Tibial nerve (tissue), 4 donors: ENCODE results near the gene RAB10. TPM values are rescaled to one million over a fixed set of nuclear protein-coding genes. Genes with fewer than 3 reads are reported as not detected.
"Not testable (repeated sequence)": the region's sequence is repeated elsewhere in the genome, so short reads cannot be mapped to it uniquely, and the experiment has no call there.

Source experiments
- DNase-seq, 2 donors: peaks; one replicate each; pipeline ENCODE4 v3.0.0-alpha.2; 2019; ENCODE audit warnings: low spot score in 2 of 2
- H3K27ac ChIP-seq, 4 donors: fragments of 200-600 bp; sonication (generic) in 3 of 4; one replicate each; pipeline ENCODE4 v1.5.1; 2017 to 2019; ENCODE audit warnings: mild to moderate bottlenecking in 1 of 4
- H3K27me3 ChIP-seq, 2 donors: fragments of 200-600 bp; sonication (generic) in 1 of 2; one replicate each; pipeline versions ENCODE4 v1.5.1 to v1.6.0; 2017 to 2019
- H3K36me3 ChIP-seq, 3 donors: fragments of 200-600 bp; sonication (generic); one replicate each; pipeline ENCODE4 v1.5.1; 2018 to 2019
- H3K4me1 ChIP-seq, 4 donors: fragments of 200-600 bp; sonication (generic) in 3 of 4; one replicate each; pipeline ENCODE4 v1.5.1; 2017 to 2019
- H3K4me3 ChIP-seq, 4 donors: fragments of 200-600 bp; sonication (generic) in 3 of 4; one replicate each; pipeline ENCODE4 v1.5.1; 2017 to 2019; ENCODE audit warnings: mild to moderate bottlenecking in 1 of 4, moderate library complexity in 1 of 4
- H3K9me3 ChIP-seq, 4 donors: fragments of 200-600 bp; sonication (generic) in 3 of 4; one replicate each; pipeline ENCODE4 v1.5.1; 2017 to 2019
- EP300 ChIP-seq, 2 donors: sonication (generic); formaldehyde crosslinking; IDR thresholded peaks; one replicate each; pipeline ENCODE4 v1.6.1; 2017; ENCODE audit warnings: antibody characterized with exemption in 2 of 2, mild to moderate bottlenecking in 1 of 2
- POLR2A ChIP-seq, 2 donors: fragments of 450-650 bp; IDR thresholded peaks; one replicate each; pipeline ENCODE4 v1.6.1; 2017; ENCODE audit warnings: antibody characterized with exemption in 2 of 2, mild to moderate bottlenecking in 2 of 2, moderate library complexity in 2 of 2
- WGBS, 2 donors: methylation state at CpG; one replicate each; pipeline ENCODE4 v1.1.5; 2018; 5-methylcytosine and 5-hydroxymethylcytosine counted together
- total RNA-seq, 4 donors: library from RNA; depleted of rRNA; stranded (reverse); fragments of >200 nt; gene quantifications; one replicate each; pipeline ENCODE4 v1.1.0, GENCODE V29; 2016
- TF ChIP-seq, protein P1 (sequence below), 5 experiments: fragments of 200-600 bp in 3 of 5; fragments of 450-650 bp in 2 of 5; sonication (generic) in 3 of 5; IDR thresholded peaks; one replicate each; pipeline ENCODE4 v1.5.1; 2016 to 2019; ENCODE audit warnings: antibody characterized with exemption in 5 of 5, mild to moderate bottlenecking in 3 of 5, moderate library complexity in 2 of 5

RAB10 gene
- total RNA-seq, 4 donors from 2014 or later: 133 to 196 (median 155) TPM

DNA sequence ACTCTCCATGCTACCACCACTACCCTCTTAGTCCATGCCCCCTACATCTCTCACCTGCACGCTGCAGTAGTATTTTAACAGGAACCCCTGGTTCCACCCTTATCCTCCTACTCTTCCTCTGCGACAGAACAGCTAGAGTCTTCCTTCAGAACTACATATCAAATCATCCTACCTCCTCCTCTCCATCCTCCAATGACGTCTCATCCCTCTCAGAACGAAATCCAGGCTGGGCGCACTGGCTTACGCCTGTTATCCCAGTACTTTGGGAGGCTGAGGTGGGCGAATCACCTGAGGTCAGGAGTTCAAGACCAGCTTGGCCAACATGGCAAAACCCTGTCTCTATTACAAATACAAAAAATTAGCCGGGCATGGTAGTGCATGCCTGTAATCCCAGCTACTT lies 41.3 kb upstream of the RAB10 start:
- Histone ChIP-seq H3K4me1 (peaks cover 0 to 10% (median 0%) of the 10 kb centered on the region in 4 donors), H3K4me3 (no peak overlapping the region), H3K27me3 (no peaks in the 10 kb centered on the region), H3K9me3 (no peaks in the 10 kb centered on the region), H3K36me3 (no peaks in the 10 kb centered on the region), H3K27ac (no peak overlapping the region)
- WGBS, 2 donors: 93 to 94% methylated on average over 8 of the region's 8 CpGs
- TF ChIP-seq EP300 (IDR thresholded peaks at IDR 0.05) (no peak), POLR2A (IDR thresholded peaks at IDR 0.05) (no peak)
- TF ChIP-seq, protein P1, sequence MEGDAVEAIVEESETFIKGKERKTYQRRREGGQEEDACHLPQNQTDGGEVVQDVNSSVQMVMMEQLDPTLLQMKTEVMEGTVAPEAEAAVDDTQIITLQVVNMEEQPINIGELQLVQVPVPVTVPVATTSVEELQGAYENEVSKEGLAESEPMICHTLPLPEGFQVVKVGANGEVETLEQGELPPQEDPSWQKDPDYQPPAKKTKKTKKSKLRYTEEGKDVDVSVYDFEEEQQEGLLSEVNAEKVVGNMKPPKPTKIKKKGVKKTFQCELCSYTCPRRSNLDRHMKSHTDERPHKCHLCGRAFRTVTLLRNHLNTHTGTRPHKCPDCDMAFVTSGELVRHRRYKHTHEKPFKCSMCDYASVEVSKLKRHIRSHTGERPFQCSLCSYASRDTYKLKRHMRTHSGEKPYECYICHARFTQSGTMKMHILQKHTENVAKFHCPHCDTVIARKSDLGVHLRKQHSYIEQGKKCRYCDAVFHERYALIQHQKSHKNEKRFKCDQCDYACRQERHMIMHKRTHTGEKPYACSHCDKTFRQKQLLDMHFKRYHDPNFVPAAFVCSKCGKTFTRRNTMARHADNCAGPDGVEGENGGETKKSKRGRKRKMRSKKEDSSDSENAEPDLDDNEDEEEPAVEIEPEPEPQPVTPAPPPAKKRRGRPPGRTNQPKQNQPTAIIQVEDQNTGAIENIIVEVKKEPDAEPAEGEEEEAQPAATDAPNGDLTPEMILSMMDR (IDR thresholded peaks at IDR 0.05): no peak
- no peak for DNase-seq

DNA sequence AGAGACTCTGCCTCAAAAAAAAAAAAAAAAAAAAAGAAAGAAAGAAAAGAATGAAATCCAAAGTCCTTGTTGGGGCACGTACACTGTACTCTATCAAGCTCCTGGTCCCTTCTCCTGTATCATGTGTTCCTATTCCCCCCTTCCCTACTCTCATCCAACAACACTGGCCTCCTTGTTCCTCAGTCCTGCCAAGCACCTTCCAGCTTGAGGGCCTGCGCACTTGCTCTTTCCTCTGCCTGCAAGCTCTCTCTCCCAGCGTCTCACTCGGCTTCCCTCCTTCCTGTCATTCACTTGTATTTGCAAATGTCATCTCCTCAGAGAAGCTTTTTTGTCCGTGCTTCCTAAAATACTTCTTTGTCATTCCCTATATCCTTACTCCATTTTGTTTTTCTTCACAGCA lies 40.8 kb upstream of the RAB10 start:
- H3K36me3 ChIP-seq: no peaks in the 10 kb centered on the region
- H3K9me3 ChIP-seq: no peaks in the 10 kb centered on the region
- 43 to 47% methylated on average over 5 of the region's 5 CpGs for WGBS, 2 donors
- no peak overlapping the region for H3K27ac ChIP-seq
- TF ChIP-seq POLR2A (IDR thresholded peaks at IDR 0.05) (no peak), EP300 (IDR thresholded peaks at IDR 0.05) (no peak)
- TF ChIP-seq, protein P1 (IDR thresholded peaks at IDR 0.05): no peak
- H3K4me1 ChIP-seq: peaks cover 0 to 10% (median 0%) of the 10 kb centered on the region in 4 donors
- no peak overlapping the region for H3K4me3 ChIP-seq
- no peaks in the 10 kb centered on the region for H3K27me3 ChIP-seq
- DNase-seq: no peak

DNA sequence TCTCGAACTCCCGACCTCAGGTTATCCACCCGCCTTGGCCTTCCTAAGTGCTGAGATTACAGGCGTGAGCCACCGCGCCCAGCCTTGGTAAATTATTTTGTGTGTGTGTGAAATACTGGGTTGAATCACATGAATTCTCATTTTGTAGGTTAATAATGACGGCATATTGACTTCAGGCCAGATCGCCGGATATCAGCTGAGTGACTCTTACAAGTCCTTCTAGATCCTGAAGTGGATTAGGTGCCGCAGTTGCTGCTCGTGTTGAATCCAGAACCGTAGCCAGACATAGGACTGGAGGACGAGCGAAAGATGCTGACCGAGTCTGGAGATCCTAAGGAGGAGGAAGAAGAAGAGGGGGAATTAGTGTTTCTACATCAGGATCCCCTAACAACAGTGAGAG lies 39.4 kb upstream of the RAB10 start:
- no peak for DNase-seq
- no peaks in the 10 kb centered on the region for H3K9me3 ChIP-seq
- H3K4me3 ChIP-seq: no peak overlapping the region
- H3K27ac ChIP-seq: no peak overlapping the region
- WGBS, 2 donors: 94 to 95% methylated on average over 15 of the region's 15 CpGs
- TF ChIP-seq EP300 (IDR thresholded peaks at IDR 0.05): no peak
- TF ChIP-seq, protein P1 (IDR thresholded peaks at IDR 0.05): no peak
- TF ChIP-seq POLR2A (IDR thresholded peaks at IDR 0.05): no peak
- H3K27me3 ChIP-seq: no peaks in the 10 kb centered on the region
- no peaks in the 10 kb centered on the region for H3K36me3 ChIP-seq
- peaks cover 0 to 10% (median 0%) of the 10 kb centered on the region in 4 donors for H3K4me1 ChIP-seq

DNA sequence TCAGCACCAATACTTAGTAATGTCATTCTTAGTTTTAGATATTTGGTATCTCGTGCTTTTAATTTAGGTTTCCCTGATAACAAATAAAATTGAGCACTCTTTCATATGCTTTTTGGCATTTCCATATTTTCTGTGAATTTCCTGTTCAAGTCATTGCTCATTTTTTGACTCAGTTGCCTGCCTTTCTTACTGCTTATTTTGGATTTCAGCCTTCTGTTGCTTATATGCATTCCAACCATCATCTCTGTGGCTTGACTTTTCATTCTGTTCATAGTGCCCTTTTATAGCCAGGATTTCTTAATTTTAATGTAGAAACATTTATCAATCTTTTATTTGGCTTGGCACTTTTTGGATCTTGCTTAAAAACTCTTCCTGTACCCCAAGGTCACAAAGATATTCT lies 37.0 kb upstream of the RAB10 start:
- H3K4me3 ChIP-seq: no peak overlapping the region
- TF ChIP-seq, protein P1 (IDR thresholded peaks at IDR 0.05): no peak
- TF ChIP-seq EP300 (IDR thresholded peaks at IDR 0.05) (no peak), POLR2A (IDR thresholded peaks at IDR 0.05) (no peak)
- WGBS, 2 donors: 93 to 95% methylated on average over 1 of the region's 1 CpG

DNA sequence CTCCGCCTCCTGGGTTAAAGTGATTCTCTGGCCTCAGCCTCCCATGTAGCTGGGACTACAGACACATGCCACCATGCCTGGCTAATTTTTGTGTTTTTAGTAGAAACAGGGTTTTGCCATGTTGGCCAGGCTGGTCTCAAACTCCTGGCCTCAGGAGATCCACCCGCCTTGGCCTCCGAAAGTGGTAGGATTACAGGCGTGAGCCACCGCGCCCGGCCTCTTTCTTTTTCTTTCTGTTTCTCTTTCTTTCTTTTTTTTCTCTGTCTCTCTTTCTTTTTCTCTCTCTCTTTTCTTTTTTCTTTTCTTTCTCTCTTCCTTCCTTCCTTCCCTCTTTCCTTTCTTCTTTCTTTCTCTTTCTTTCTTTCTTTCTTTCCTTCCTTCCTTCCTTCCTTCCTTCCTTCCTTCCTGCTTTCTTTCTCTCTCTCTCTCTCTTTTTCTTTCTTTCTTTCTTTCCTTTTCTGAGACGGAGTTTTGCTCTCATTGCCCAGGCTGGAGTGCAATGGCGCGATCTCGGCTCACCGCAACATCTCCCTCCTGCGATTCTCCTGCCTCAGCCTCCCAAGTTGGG lies 35.0 kb upstream of the RAB10 start:
- H3K27ac ChIP-seq, H3K27me3 ChIP-seq, H3K9me3 ChIP-seq, H3K36me3 ChIP-seq, DNase-seq, H3K4me3 ChIP-seq: not testable (repeated sequence)
- peaks cover 0 to 29% (median 18%) of the 10 kb centered on the region in 4 donors for H3K4me1 ChIP-seq
- WGBS, 2 donors: 97 to 98% methylated on average over 13 of the region's 13 CpGs

More for the DNA sequence above, 37.0 kb upstream of the RAB10 start:
- Histone ChIP-seq H3K4me1 (peaks cover 0 to 21% (median 13%) of the 10 kb centered on the region in 4 donors), H3K9me3 (no peaks in the 10 kb centered on the region), H3K27me3 (no peaks in the 10 kb centered on the region), H3K27ac (no peak overlapping the region), H3K36me3 (no peaks in the 10 kb centered on the region)
- no peak for DNase-seq

DNA sequence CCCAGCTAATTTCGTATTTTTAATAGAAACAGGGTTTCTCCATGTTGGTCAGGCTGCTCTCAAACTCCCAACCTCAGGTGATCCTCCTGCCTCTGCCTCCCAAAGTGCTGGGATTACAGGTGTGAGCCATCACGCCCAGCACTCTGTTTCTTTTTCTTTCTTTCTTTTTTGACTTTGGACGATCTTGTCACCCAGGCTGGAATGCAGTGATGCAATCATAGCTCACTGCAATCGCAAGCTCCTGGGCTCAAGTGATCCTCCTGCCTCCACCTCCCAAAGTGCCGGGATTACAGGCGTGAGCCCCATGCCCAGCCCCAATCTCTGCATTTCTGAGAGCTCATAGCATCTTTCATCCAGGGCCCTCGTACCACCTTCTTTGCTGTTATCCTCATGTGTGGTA lies 34.5 kb upstream of the RAB10 start:
- not testable (repeated sequence) for H3K4me3 ChIP-seq, H3K27me3 ChIP-seq, DNase-seq, H3K9me3 ChIP-seq, H3K36me3 ChIP-seq, H3K27ac ChIP-seq
- peaks cover 0 to 29% (median 18%) of the 10 kb centered on the region in 4 donors for H3K4me1 ChIP-seq
- 87 to 91% methylated on average over 7 of the region's 7 CpGs for WGBS, 2 donors
